ENCODE measurements around the gene TBXA2R. TPM values are rescaled to one million over a fixed set of nuclear protein-coding genes. Genes with fewer than 3 reads are reported as not detected.
A peak's percentile ranks its signal among the peaks of the same experiment; 100 is the strongest.

TBXA2R gene
- total and polyA plus RNA-seq, 2 of the 4 experiments (the other 2 are of a cell fraction), result 0.36 to 2.3 TPM

DNA sequence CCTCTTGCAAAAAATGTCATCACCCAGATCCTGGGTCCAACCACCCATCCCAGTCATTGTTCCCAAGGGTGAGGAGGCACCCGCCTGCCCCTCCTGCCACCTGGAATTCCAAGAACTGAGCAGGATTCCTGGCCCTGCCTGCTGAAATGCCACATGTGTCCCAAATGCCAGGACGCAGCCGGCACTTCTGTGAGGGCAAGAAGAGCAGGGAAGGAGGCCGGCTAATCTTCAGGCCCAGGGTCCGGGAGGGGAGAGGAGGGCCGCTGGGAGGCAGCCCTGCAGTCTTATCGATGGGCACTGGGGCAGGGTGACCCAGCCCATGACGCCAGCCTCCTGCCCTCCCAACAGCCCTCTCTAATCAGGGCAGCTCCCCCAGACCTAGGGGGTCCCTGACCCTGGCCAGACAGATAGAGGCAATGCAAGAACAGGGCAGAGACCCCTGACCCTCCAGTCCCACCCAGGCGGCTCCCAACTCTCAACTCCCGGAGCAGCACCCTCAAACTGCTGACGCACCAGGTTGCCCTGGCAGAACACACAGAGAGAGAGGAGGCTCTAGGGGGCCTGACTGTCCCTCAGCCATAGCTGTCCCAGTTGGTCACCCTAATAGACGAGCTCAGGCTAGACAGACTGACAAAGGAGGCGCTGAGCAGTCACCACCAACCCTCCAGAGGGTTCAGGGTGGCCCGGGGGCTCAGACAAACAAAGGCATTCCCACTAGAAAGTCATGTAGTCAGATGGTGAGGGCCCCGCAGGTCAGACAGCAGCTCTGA lies 50.8 kb downstream of the TBXA2R start:
- peak overlapping the region; percentile 75 for H2AFZ ChIP-seq (replicated peaks; ENCODE audit: low read length, poor library complexity)
- peaks cover 30% of the 10 kb centered on the region for H4K20me1 ChIP-seq (ENCODE audit: insufficient read depth, low read length)
- no peak overlapping the region for H3K18ac ChIP-seq (ENCODE audit: low read depth, low read length)
- in situ Hi-C loops (cut with MboI; ENCODE audit: low sequenced_read_pairs), result no loop called here
- H4K8ac ChIP-seq (ENCODE audit: low read depth in 2 of 2, low read length in 2 of 2), result no peak overlapping the region
- no peak overlapping the region for H2BK15ac ChIP-seq (ENCODE audit: low read depth, low read length)
- DNase-seq (no peak), ATAC-seq (ENCODE audit: low read depth) (no peak)
- H3K9me1 ChIP-seq (ENCODE audit: insufficient read depth, low read length), result 0 out of 2 replicates have a peak, but pooled peaks cover 4% of the 10 kb centered on the region
- dilution Hi-C loops (cut with HindIII; ENCODE audit: low sequenced_read_pairs, unreplicated experiment), result no loop called here
- CTCF ChIA-PET, result interaction anchor here (0.7 kb wide), 1 partner anchor 11 kb away, joined by 3 read pairs; no protein-coding TSS in a partner anchor
- TF ChIP-seq, protein P1, sequence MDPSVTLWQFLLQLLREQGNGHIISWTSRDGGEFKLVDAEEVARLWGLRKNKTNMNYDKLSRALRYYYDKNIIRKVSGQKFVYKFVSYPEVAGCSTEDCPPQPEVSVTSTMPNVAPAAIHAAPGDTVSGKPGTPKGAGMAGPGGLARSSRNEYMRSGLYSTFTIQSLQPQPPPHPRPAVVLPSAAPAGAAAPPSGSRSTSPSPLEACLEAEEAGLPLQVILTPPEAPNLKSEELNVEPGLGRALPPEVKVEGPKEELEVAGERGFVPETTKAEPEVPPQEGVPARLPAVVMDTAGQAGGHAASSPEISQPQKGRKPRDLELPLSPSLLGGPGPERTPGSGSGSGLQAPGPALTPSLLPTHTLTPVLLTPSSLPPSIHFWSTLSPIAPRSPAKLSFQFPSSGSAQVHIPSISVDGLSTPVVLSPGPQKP (IDR thresholded peaks at IDR 0.05; ENCODE audit: borderline replicate concordance, low read depth, low read length), result no peak
- TF ChIP-seq POLR2A (IDR thresholded peaks at IDR 0.05; ENCODE audit: low read depth, low read length), result no peak
- no peaks in the 10 kb centered on the region for H3K9me3 ChIP-seq (ENCODE audit: control insufficient read depth, insufficient read depth, low read length)
- H2BK5ac ChIP-seq (ENCODE audit: low read depth, low read length, poor library complexity, severe bottlenecking), result no peak overlapping the region
- peak overlapping the region; percentile 96 for H3K23ac ChIP-seq (ENCODE audit: low read depth, low read length)
- WGBS, 2 experiments (ENCODE audit: extremely low coverage in 2 of 2, insufficient read length in 1 of 2), result 79% methylated on average over 5 of the region's 15 CpGs; no CpG with 5 or more reads in 1 of the 2 experiments
- no peak overlapping the region; the same call in 1 of the 2 replicates for H3K4ac ChIP-seq (ENCODE audit: low read depth, low read length)
- H2BK120ac ChIP-seq (ENCODE audit: low read depth, low read length), result no peak overlapping the region
- no peak overlapping the region; the same call in 1 of the 2 replicates for H3K27ac ChIP-seq (ENCODE audit: insufficient read depth, low read length)
- peaks cover 33 to 50% of the 10 kb centered on the region in 2 experiments for H3K79me1 ChIP-seq (ENCODE audit: low read depth in 1 of 2, low read length in 2 of 2)
- peaks cover under 1% of the 10 kb centered on the region; the same call in 1 of the 2 replicates for H3K36me3 ChIP-seq (ENCODE audit: control insufficient read depth, insufficient read depth, low read length)
- intact Hi-C loops (cut with micrococcal nuclease), result no loop called here
- no peak overlapping the region for H3K56ac ChIP-seq (ENCODE audit: extremely low read depth, insufficient read depth, low read length)
- H2AK5ac ChIP-seq (ENCODE audit: low read depth, low read length), result peak overlapping the region; percentile 74
- no peaks in the 10 kb centered on the region for H3K27me3 ChIP-seq (ENCODE audit: control insufficient read depth, insufficient read depth, low read length)
- H2BK20ac ChIP-seq (ENCODE audit: low read depth, low read length), result no peak overlapping the region
- peak overlapping the region; percentile 95 for H2AK9ac ChIP-seq (replicated peaks; ENCODE audit: low read depth, low read length, poor library complexity)
- H4K5ac ChIP-seq (ENCODE audit: low read depth, low read length), result no peak overlapping the region
- H3K4me1 ChIP-seq (ENCODE audit: control insufficient read depth, insufficient read depth, low read length), result peaks cover 16% of the 10 kb centered on the region
- H4K91ac ChIP-seq (ENCODE audit: insufficient read depth, low read depth, low read length), result no peak overlapping the region
- H3K9ac ChIP-seq (ENCODE audit: low read depth, low read length), result peak overlapping the region; percentile 84
- H3K4me3 ChIP-seq (ENCODE audit: insufficient read depth, low read depth, low read length), result peak overlapping the region; percentile 95
- POLR2A ChIA-PET (ENCODE audit: unreplicated experiment), result no interaction called here
- H3K14ac ChIP-seq (replicated peaks; ENCODE audit: low read depth, low read length), result no peak overlapping the region
- H3K4me2 ChIP-seq (ENCODE audit: low read depth, low read length), result peak overlapping the region; percentile 84
- BruUV-seq (replicated peaks), result no TSS peak
